ENCODE measurements around the gene JARID2.

- TF ChIP-seq, protein P1, sequence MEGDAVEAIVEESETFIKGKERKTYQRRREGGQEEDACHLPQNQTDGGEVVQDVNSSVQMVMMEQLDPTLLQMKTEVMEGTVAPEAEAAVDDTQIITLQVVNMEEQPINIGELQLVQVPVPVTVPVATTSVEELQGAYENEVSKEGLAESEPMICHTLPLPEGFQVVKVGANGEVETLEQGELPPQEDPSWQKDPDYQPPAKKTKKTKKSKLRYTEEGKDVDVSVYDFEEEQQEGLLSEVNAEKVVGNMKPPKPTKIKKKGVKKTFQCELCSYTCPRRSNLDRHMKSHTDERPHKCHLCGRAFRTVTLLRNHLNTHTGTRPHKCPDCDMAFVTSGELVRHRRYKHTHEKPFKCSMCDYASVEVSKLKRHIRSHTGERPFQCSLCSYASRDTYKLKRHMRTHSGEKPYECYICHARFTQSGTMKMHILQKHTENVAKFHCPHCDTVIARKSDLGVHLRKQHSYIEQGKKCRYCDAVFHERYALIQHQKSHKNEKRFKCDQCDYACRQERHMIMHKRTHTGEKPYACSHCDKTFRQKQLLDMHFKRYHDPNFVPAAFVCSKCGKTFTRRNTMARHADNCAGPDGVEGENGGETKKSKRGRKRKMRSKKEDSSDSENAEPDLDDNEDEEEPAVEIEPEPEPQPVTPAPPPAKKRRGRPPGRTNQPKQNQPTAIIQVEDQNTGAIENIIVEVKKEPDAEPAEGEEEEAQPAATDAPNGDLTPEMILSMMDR (IDR thresholded peaks at IDR 0.05) = no peak
- no peak for TF ChIP-seq POLR2A (IDR thresholded peaks at IDR 0.05)
These were observed 44.3 kb downstream of the JARID2 start for GRCh38 chr6:15290067-15290680.
